ENCODE results near the gene ZNF497.
A peak's percentile ranks its signal among the peaks of the same experiment; 100 is the strongest.
"Not testable (repeated sequence)": the region's sequence is repeated elsewhere in the genome, so short reads cannot be mapped to it uniquely, and the experiment has no call there.

The ZNF497 gene

GRCh38 chr19:58393725-58394033, 31.1 kb upstream of the ZNF497 start:
- no peak for DNase-seq

GRCh38 chr19:58392945-58393724, 30.6 kb upstream of the ZNF497 start:
- DNase-seq = no peak

- DNase-seq = no peak
These were observed 25.6 kb upstream of the ZNF497 start for GRCh38 chr19:58388175-58388526.

GRCh38 chr19:58387338-58388174, 25.0 kb upstream of the ZNF497 start:
- DNase-seq = no peak

GRCh38 chr19:58386576-58387337, 24.2 kb upstream of the ZNF497 start, which contains the start of gene RPS5:
Gene RPS5, plus strand, starts transcription at chr19:58387269. Its CDS starts 869 bp downstream, at chr19:58388138.
- peak; percentile 94 for DNase-seq

GRCh38 chr19:58385891-58386575, 23.5 kb upstream of the ZNF497 start:
- DNase-seq = no peak

GRCh38 chr19:58385313-58385890, 22.9 kb upstream of the ZNF497 start:
- no peak for DNase-seq

- DNase-seq = no peak
These were observed 20.5 kb upstream of the ZNF497 start for GRCh38 chr19:58382997-58383603.

GRCh38 chr19:58381460-58382212, 19.1 kb upstream of the ZNF497 start:
- no peak for DNase-seq

GRCh38 chr19:58380662-58381459, 18.3 kb upstream of the ZNF497 start, which contains the start of gene ZNF837:
Gene ZNF837, minus strand, starts transcription at chr19:58381030. Its CDS starts 11,698 bp downstream, at chr19:58369332.
- DNase-seq = peak; percentile 99

GRCh38 chr19:58380037-58380661, 17.6 kb upstream of the ZNF497 start:
- no peak for DNase-seq

GRCh38 chr19:58379246-58379645, 16.7 kb upstream of the ZNF497 start:
- no peak for DNase-seq

- DNase-seq = not testable (repeated sequence)
These were observed 14.2 kb upstream of the ZNF497 start for GRCh38 chr19:58376724-58377123.

- no peak for DNase-seq
These were observed 11.6 kb upstream of the ZNF497 start for GRCh38 chr19:58374200-58374599.

- DNase-seq = no peak
These were observed 10.0 kb upstream of the ZNF497 start for GRCh38 chr19:58372311-58373133.

GRCh38 chr19:58368561-58369360, 6.2 kb upstream of the ZNF497 start:
- no peak for DNase-seq

- no peak for DNase-seq
These were observed 5.3 kb upstream of the ZNF497 start for GRCh38 chr19:58367698-58368454.

All from NCI-H524 treated with DMSO at 0.1 percent for 48 hours (cell line).